Left lung (tissue), 10 donors: ENCODE measurements around the gene ZC3H12D. TPM values are rescaled to one million over a fixed set of nuclear protein-coding genes. Genes with fewer than 3 reads are reported as not detected.

Experiments used
- ATAC-seq: fragments of 200-7000 bp; cut with Tn5 transposase; one replicate; pipeline ENCODE4 v1.9.1; 2020; ENCODE audit warnings: moderate library complexity
- DNase-seq, 4 donors: peaks; one replicate each; pipeline ENCODE4 v3.0.0-alpha.2; 2013 to 2020
- H3K27ac ChIP-seq, 2 donors: fragments of 200-600 bp; sonication (generic) in 1 of 2; one replicate each; pipeline versions ENCODE4 v1.5.0 to v1.8.0; 2020 to 2021
- H3K27me3 ChIP-seq, 2 donors: fragments of 200-600 bp; sonication (generic) in 1 of 2; one replicate each; pipeline versions ENCODE4 v1.5.0 to v1.8.0; 2020 to 2021
- H3K36me3 ChIP-seq, 2 donors: fragments of 200-600 bp; sonication (generic) in 1 of 2; one replicate each; pipeline versions ENCODE4 v1.5.0 to v1.8.0; 2020 to 2021
- H3K4me1 ChIP-seq, 2 donors: fragments of 200-600 bp; one replicate each; pipeline ENCODE4 v1.8.0; 2021
- H3K4me3 ChIP-seq, 2 donors: fragments of 200-600 bp; sonication (generic) in 1 of 2; one replicate each; pipeline versions ENCODE4 v1.5.0 to v1.8.0; 2020 to 2021; ENCODE audit warnings: mild to moderate bottlenecking in 1 of 2
- H3K9me3 ChIP-seq, 2 donors: fragments of 200-600 bp; sonication (generic) in 1 of 2; one replicate each; pipeline versions ENCODE4 v1.5.0 to v1.8.0; 2020 to 2021
- intact Hi-C, 2 donors: fragments of 100-400 bp; cut with DNase I; formaldehyde crosslinking; loops; one replicate each; pipeline versions ENCODE4 v1.11.2 to v1.14.2; 2022
- polyA plus RNA-seq, 6 donors: library from polyadenylated mRNA; unstranded; fragments of 120-200 nt; gene quantifications; one replicate each; pipeline ENCODE4 v1.2.1, GENCODE V29; 2013; ENCODE audit not compliant: insufficient read length in 6 of 6
- total RNA-seq, 2 donors: library from RNA; stranded (reverse); fragmentation: NEBNext Ultra II Directional; extraction: Animal tissue kit (Norgen Biotek cat#: 25700); gene quantifications; one replicate each; pipeline ENCODE4 v1.2.1, GENCODE V29; 2021
- TF ChIP-seq, protein P1 (sequence below), 2 donors: fragments of 200-600 bp; sonication (generic) in 1 of 2; IDR thresholded peaks; one replicate each; pipeline versions ENCODE4 v1.5.0 to v1.8.0; 2021; ENCODE audit warnings: antibody characterized with exemption in 2 of 2
- donor health status: DM: no; HTN: yes; CAD: no.
- donor health status: DM: no; HTN: no; CAD: no.

Gene ZC3H12D
- total and polyA plus RNA-seq, 8 donors: 0.45 to 4.1 (median 0.85) TPM

DNA sequence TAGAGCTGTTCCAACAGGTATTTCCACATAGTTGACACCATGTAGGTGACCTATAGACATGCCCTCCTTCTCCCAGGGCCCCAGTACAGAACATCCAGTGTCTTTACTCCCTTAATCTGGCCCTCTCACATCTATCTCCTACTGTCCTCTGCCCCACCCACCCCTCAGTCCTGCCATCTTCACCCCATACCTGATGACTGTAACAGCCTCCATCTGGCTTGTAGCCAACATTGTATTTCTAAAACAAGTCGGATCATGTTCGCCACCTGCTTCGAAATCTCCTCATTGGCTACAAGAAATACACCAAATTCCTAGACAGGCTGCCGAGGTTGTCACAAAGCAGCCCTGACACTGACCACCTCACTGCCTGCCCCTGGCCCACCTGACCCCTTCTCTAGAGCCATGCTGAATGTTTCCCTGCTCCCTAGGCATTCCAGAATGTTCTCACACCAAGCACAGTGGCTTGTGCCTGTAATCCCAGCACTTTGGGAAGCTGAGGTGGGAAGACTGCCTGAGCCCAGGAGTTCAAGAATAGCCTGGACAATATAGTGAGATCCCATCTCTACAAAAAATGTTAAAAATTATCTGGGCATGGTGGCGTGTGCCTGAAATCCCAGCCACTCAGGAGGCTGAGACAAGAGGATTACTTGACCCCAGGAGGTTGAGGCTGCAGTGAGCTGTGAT lies 6.0 kb downstream of the ZC3H12D start:
- no peaks in the 10 kb centered on the region for H3K36me3 ChIP-seq
- TF ChIP-seq, protein P1, sequence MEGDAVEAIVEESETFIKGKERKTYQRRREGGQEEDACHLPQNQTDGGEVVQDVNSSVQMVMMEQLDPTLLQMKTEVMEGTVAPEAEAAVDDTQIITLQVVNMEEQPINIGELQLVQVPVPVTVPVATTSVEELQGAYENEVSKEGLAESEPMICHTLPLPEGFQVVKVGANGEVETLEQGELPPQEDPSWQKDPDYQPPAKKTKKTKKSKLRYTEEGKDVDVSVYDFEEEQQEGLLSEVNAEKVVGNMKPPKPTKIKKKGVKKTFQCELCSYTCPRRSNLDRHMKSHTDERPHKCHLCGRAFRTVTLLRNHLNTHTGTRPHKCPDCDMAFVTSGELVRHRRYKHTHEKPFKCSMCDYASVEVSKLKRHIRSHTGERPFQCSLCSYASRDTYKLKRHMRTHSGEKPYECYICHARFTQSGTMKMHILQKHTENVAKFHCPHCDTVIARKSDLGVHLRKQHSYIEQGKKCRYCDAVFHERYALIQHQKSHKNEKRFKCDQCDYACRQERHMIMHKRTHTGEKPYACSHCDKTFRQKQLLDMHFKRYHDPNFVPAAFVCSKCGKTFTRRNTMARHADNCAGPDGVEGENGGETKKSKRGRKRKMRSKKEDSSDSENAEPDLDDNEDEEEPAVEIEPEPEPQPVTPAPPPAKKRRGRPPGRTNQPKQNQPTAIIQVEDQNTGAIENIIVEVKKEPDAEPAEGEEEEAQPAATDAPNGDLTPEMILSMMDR (IDR thresholded peaks at IDR 0.05): no peak
- no peak for DNase-seq

GRCh38 chr6:149477544-149477943 lies 7.3 kb downstream of the ZC3H12D start:
- no peaks in the 10 kb centered on the region for H3K36me3 ChIP-seq
- H3K27me3 ChIP-seq: no peaks in the 10 kb centered on the region
- intact Hi-C loops: no loop called here
- H3K4me1 ChIP-seq: peaks cover 3 to 19% of the 10 kb centered on the region in 2 donors
- ATAC-seq: no peak
- TF ChIP-seq, protein P1 (IDR thresholded peaks at IDR 0.05): no peak
- H3K9me3 ChIP-seq: no peaks in the 10 kb centered on the region
- no peak for DNase-seq
- H3K27ac ChIP-seq: no peak overlapping the region
- H3K4me3 ChIP-seq: no peak overlapping the region

More for the DNA sequence above, 6.0 kb downstream of the ZC3H12D start:
- Histone ChIP-seq H3K9me3 (no peaks in the 10 kb centered on the region), H3K27ac (no peak overlapping the region), H3K27me3 (no peaks in the 10 kb centered on the region), H3K4me1 (peaks cover 7 to 32% of the 10 kb centered on the region in 2 donors), H3K4me3 (no peak overlapping the region)
- intact Hi-C loops: no loop called here
- ATAC-seq: no peak

GRCh38 chr6:149476789-149477455 lies 7.9 kb downstream of the ZC3H12D start:
- intact Hi-C loops: no loop called here
- no peaks in the 10 kb centered on the region for H3K27me3 ChIP-seq
- DNase-seq (no peak), ATAC-seq (no peak)
- TF ChIP-seq, protein P1 (IDR thresholded peaks at IDR 0.05): no peak
- no peaks in the 10 kb centered on the region for H3K9me3 ChIP-seq
- no peak overlapping the region for H3K27ac ChIP-seq
- no peak overlapping the region for H3K4me3 ChIP-seq
- H3K4me1 ChIP-seq: peaks cover 0 to 15% of the 10 kb centered on the region in 2 donors
- H3K36me3 ChIP-seq: no peaks in the 10 kb centered on the region

- no peak for DNase-seq
- ATAC-seq: no peak
- Histone ChIP-seq H3K36me3 (no peaks in the 10 kb centered on the region), H3K4me1 (no peaks in the 10 kb centered on the region), H3K27ac (no peak overlapping the region), H3K27me3 (no peaks in the 10 kb centered on the region), H3K4me3 (no peak overlapping the region), H3K9me3 (no peaks in the 10 kb centered on the region)
- TF ChIP-seq, protein P1 (IDR thresholded peaks at IDR 0.05): no peak
- intact Hi-C loops: no loop called here
Measured at GRCh38 chr6:149474108-149474935, 10.5 kb downstream of the ZC3H12D start.
